Erythroblast (primary cell): ENCODE data around the gene FGD5.

Experiments used
- DNase-seq, 2 experiments: peaks; one replicate each; lab custom pipeline; 2025; lab: John Stamatoyannopoulos, UW
- GATA1 ChIP-seq: IDR thresholded peaks from 2 replicates; pipeline ENCODE4 v1.6.1; 2011; ENCODE audit warnings: low read depth, mild to moderate bottlenecking, control low read depth, low read length, moderate library complexity
- POLR2A ChIP-seq: IDR thresholded peaks from 2 replicates; pipeline ENCODE4 v1.6.1; 2011; ENCODE audit warnings: mild to moderate bottlenecking, low read length

Gene FGD5

DNA sequence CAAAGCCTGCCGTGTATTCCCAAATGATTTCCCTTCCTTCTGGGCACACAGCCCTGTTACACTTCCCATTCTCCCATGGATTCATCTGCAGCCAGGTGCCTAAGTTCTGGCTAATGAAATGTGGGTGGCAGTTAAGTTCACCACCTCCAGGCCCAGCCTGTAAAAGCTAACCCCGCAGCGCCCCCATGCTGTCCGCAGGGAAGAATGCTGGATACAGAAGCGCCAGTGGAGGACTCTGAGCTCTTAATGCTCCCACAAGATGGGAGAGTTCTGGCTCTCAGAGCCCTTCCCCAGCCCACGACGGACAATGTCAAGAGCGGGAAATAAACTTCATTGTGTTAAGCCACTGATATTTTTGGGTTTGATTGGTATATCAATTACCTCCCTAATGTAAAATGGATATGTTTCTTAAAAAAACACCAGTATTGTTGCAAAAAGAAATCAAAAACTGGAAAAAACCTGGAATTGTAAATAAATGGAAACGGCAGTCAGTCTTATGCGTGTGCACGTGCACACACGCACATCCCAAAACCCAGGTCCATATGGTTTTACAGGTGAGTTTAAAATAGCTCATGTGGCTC lies 37.7 kb upstream of the FGD5 start:
- DNase-seq, result peak; percentile 59 to 67
- TF ChIP-seq GATA1 (no peak), POLR2A (no peak)

DNA sequence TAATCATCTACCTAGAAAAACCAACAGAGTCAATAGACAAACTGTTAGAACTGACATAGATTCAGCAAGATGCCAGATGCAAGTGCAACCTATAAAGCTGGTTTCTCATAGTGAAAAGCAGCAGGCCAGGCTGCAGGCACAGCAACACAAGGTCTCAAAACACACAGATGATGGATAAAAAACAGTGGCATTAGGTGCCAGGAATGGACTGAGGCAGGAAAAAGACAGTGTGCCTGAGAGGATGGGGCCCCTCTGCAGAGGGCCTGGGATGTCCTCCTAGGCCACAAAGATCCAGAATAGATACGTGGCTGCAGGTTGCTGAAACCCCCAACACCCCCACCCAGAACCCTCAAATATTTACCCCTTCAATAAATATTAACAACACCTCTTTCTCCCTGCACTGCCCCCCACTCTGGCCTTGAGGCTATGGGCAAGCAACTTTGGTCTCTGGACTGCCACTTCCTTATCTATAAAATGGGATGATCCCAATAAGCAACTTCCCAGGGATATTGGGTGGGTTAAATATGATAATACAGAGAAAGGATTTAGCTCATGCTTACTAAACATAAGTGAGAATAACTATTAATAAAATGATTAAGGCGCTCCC lies 35.2 kb upstream of the FGD5 start:
- no peak for DNase-seq
- TF ChIP-seq POLR2A (no peak), GATA1 (no peak)

DNA sequence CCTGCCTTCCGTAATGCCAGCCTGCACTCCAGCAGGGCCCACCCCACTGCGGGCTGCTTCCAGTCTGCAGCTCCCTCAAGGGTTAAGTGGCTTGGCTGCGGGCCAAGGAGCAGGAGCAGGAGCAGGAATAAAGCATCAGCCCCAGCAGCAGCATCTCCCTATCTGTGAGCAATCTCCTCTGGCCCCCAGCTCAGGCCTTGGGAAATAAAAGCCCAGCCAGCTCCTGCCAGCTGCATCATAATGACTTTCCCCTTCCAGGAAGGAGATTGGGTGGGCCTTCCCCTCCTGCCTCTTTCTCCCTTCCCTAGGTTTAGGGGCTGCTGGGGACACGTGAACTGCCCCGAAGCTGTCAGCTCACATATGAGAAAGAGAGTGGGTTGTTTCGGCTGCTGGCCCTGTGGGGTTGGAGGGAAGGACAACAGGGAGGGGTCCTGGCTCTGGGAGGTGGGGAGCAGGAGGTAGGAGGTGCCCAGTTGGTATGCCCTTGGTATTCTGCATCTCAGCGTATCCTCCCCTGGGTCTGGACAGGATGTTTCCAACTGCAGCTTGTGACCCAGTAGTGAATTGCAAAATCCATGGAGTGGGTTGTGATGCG lies 34.6 kb upstream of the FGD5 start:
- DNase-seq, result no peak
- TF ChIP-seq GATA1 (no peak), POLR2A (no peak)

DNA sequence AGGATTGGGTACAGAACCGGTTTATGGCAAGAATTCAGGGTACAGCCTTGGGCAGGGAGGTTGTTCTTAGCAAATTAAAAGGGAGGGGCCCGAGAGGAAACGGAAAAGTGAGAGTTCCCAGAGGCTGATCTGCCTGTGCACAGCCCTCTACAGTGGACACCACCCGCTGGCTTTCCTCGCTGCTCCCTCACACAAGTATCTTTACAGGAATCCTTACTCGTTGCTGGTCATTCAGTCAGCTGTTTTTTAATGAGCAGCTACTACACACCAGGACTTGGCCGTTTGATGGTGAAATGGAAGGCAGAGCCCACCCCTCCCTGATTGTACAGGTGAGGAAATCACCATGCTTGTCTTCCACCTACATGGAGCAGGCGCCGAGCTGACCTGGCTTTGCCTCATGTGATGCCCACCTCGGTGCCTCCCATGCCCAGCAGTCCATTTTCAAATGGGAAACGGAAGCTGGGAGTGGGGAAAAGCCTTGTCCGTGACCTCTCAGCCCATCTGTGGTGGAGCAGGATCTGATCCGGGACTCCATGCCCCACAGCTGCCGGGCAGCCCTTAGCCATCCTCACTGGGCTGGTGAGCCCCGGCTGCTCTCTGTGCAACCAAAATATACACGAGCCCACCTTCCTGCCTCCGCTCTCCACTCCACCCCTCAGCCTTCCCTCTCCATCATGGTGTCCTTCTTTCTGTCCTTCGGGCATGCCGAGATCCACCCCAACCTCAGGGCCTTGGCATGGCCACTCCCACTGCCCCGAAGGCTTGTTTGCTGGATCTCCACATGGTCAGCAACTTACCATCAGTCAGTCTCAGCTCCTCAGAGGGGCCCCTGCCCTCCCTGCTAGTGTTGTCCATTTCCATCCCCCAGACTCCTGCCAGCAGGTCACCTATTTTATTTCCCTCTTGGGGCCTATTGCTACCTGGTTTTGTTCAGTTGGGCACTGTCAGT lies 33.3 kb upstream of the FGD5 start:
- TF ChIP-seq POLR2A, result no peak
- no peak for DNase-seq

DNA sequence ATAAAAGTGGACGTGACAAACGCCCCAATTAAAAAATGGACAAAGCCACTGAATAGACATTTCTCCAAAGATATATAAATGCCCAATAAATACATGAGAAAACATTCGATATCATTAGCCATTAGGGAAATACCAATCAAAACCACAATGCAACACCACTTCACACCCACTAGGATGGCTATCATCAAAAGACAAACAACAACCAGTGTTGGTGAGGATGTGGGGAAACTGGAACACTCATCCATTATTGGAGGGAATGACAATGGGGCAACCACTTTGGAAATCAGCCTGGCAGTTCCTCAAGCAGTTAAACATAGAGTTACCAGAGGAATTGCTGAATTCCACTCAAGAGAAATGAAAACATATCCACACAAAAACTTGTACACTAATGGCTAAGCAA lies 32.4 kb upstream of the FGD5 start:
- TF ChIP-seq POLR2A (no peak), GATA1 (no peak)
- no peak for DNase-seq

DNA sequence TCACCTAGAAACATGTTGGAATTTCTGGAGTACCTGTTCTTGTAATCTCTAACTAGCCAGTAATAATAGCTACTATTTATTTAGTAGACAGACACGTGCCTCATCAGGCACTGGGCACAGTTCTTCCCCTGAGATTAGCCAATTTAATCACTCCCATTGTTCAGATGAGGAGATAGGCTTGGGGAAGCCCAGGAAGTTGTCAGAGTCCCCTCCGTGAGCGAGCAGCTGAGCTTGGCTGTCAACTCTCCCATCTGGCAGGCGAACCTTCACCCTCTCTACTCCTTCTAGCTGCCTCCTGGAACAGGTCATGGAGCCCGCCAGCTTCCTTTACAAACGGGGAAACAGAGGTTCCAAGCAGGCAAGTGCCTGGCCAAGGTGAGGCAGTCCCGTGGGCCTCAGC lies 31.1 kb upstream of the FGD5 start:
- DNase-seq, result no peak
- TF ChIP-seq POLR2A (no peak), GATA1 (no peak)

DNA sequence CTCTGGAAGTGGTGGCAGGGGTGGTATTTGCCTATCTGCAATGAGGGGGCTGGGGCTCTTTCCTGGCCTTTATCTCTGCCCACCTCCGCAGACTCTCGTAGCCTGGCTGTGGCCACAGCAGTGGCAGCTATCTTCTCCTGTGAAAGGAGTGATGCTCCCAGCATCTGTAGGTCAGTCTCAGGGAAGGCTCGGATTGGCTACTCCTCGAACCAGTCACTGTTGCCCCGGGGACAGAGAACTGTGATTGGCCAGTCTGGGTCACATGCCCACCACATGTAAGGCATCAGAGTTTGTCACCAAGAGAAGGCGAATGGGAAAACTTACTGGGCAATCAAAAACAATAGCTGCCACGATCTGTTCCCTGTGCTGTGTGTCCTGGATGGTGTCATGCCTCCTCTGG lies 30.1 kb upstream of the FGD5 start:
- DNase-seq, result no peak
- TF ChIP-seq POLR2A (no peak), GATA1 (no peak)

DNA sequence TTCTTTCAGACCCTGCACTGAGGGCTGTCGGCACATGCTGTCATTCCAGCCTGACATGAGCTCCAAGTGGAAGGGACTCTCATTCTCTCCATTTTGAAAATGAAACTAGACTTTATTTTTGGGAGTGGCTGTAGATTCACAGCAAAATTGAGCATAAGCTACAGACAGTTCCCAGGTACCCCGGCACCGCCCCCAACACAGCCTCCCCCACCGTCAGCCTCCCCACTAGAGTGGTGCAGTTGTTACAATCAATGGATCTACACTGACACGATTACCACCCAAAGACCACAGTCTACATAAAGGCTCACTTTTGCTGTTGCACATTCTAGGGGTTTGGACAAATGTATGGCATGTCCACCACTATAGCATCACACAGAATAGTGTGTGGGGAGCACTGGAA lies 29.5 kb upstream of the FGD5 start:
- TF ChIP-seq POLR2A, result no peak
- no peak for TF ChIP-seq GATA1
- no peak for DNase-seq

DNA sequence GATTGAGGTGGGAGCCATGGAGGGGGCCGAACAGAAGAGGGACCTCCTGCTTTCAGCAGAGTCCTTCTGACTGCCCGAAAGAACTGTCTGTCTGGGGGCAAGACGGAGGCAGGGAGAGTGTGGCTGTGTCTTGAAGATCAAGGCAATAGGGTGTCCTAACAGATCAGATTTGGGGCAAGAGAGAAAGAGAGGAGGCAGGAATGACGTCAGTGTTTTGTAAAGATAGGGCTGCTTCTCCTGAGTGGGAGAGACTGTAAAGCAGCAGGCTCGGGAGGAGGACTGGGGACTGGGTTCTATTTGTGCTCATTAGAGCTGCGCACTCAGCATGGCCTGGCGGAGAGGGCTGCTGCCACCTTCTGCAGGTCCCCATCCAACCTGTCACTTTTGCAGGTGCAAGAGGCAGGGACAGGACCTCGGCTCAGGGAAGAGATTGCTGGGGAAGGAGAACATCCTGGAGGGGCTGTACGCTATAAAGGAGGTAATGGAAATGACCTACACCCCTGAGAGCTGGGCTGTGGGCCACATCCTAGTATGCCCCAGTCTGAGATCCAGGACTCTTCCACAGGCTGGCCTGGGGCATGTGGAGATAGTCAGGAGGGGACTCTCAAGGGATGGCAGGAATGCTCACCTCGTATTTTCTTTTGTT lies 29.0 kb upstream of the FGD5 start:
- DNase-seq, result no peak
- no peak for TF ChIP-seq GATA1
- TF ChIP-seq POLR2A, result no peak

DNA sequence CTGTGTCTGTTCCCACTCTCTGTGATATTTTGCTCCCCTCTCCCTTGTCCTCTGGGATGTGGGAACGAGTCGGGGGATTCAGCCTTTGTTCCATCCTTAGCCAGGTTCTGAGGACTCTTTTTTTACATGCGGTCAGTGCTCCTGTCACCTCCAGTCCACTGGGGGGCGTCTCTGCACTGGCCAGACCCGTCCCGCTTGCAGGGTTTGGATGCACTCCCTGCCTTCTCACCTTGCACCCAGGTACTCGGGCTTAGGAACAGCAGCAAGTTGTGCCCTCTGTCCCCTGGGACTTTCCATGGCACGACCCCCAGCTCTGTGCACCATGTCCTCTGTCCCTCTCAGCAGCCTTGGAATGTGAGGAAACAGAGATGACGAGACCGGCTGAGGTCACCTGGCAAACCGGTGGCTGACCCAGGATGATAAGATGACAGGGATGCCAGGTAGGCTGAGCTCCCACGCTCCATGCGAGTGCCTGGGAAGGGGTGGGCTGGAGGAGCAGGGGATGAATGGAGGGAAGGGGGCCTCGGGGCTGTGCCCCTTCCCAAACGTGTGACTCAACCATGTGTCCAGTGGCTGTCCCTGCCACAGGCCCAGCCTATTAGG lies 27.3 kb upstream of the FGD5 start:
- TF ChIP-seq GATA1 (no peak), POLR2A (no peak)
- peak; percentile 41 to 53 for DNase-seq

DNA sequence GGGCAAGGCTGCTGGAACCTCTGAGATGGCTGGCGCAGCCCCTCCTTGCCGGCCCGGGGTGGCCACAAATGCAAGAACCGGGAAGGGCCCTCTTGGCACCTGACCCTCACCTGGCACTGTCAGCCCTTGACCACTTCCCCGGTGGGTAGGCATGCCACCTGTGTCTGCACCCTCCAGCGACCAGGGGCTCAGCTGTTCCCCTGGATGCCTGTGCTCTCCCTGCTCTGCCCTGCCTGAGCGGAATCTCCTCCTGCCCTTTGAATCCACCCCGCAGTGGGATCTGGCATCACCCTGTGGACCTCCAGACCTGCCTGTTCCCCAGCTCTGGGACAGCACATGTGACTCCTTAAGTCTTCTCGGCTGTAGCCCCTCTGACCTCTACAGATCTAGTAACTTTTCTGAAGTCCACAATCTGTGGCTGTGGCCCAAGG lies 26.1 kb upstream of the FGD5 start:
- DNase-seq, result no peak
- TF ChIP-seq POLR2A, result no peak
- TF ChIP-seq GATA1, result no peak

DNA sequence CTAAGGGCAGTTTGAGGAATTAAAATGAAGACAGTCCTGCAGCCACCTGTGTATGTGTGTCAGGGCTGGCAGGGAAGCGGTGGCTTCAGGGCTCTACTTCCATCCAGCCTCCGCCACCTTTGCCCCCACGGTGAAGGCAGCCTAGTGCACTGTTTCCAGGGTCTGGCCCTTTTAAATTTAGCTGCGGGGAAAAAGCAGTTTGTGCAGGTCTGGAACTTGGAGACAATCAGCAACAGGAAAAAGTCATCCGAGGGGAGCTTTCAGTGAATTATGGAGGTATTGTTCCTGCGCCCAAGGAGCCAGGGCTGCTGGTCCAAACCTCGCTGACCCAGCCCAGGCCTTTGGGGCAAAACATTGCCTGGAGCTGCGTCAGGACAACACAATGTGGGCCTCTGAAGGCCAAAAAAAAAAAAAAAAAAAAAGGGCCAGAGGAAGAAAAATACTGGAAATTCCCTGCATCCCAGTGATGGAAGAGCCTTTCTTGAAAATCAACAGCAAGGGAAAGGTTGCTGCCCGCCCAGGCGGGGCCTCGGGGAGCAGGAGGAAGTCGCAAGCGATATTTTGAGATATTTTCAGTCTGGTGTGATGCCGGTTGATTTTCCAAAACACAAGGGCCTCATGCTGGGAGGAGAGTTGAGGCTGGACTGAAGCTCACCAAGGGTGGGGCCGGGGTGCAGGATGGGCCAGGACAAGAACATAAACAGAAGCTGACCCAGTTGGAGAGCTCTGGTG lies 25.5 kb upstream of the FGD5 start:
- DNase-seq, result no peak
- TF ChIP-seq POLR2A (no peak), GATA1 (no peak)

DNA sequence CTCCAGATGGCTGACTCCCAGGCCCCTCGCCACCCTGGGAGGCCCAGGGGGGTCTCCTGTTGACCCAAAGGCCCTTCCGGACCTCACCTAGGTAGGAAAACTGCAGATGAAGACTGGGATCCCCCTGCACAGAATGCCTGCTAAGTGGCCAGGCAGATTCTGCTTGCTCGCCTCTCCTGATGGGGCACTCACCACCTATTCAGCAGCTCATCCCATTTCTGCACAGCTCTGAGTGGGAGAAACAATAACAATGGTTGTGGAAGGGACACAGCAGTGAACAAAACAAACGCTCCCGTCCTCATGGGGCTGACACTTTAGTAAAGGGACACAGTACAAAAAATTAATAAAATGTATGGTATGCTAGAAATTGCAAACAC lies 24.9 kb upstream of the FGD5 start:
- DNase-seq, result no peak
- TF ChIP-seq GATA1 (no peak), POLR2A (no peak)
